ENCODE results near the gene PRKACB.

Gene PRKACB

DNA sequence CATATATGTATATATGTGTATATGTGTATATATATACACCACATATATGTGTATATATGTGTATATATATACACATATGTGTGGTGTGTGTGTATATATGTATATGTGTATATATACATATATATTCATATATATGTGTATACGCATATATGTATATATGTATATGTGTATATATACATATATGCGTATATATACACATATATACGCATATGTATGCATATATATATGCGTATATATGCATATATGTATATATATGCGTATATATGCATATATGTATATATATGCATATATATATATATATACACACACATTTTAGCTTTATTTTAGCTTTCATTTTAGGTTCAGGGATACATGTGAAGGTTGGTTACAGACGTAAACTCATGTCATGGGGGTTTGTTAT is 54.8 kb downstream of the PRKACB start:
- no peaks in the 10 kb centered on the region for H3K27me3 ChIP-seq (replicated peaks; ENCODE audit: insufficient read depth, low read length)
- no peak overlapping the region for H3K9ac ChIP-seq (ENCODE audit: low read length)
- no peaks in the 10 kb centered on the region for H3K9me2 ChIP-seq (replicated peaks; ENCODE audit: insufficient read depth, low read length)
- H3K9me3 ChIP-seq (replicated peaks; ENCODE audit: insufficient read depth, low read length) = no peaks in the 10 kb centered on the region
- H3K4me1 ChIP-seq (ENCODE audit: low read length) = no peaks in the 10 kb centered on the region
- no peak for TF ChIP-seq EZH2 (optimal IDR thresholded peaks at IDR 0.05; ENCODE audit: low read depth, low read length)
- TF ChIP-seq EZH2phosphoT487 (IDR thresholded peaks at IDR 0.05; ENCODE audit: low read length) = no peak
- TF ChIP-seq CTCF (IDR thresholded peaks at IDR 0.05; ENCODE audit: low read length) = no peak
- no peak overlapping the region for H2AFZ ChIP-seq (ENCODE audit: low read length)
- no peak overlapping the region for H3K4me3 ChIP-seq (ENCODE audit: low read length)
- no peak overlapping the region for H3K27ac ChIP-seq (ENCODE audit: low read length)
- no peak overlapping the region for H3K4me2 ChIP-seq (ENCODE audit: low read depth, low read length)
- DNase-seq = no peak
- no peaks in the 10 kb centered on the region for H4K20me1 ChIP-seq (ENCODE audit: insufficient read depth, low read length)
- H3K36me3 ChIP-seq (replicated peaks; ENCODE audit: insufficient read depth, low read length) = no peaks in the 10 kb centered on the region
- no peaks in the 10 kb centered on the region for H3F3A ChIP-seq (ENCODE audit: insufficient read depth, low read length)
- no peaks in the 10 kb centered on the region for H3K79me2 ChIP-seq (ENCODE audit: low read length)

DNA sequence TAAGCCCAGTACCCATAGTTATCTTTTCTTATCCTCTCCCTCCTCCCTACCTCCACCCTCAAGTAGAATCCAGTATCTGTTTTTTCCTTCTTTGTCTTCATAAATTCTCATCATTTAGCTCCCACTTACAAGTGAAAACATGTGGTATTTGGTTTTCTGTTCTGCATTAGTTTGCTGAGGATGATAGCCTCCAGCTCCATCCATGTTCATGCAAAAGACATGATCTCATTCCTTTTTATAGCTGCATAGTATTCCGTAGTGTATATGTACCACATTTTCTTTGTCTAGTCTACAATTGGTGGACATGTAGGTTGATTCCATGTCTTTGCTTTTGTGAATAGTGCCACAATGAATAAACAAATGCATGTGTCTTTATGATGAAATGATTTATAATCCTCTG is 55.2 kb downstream of the PRKACB start:
- no peaks in the 10 kb centered on the region for H3K9me3 ChIP-seq (replicated peaks; ENCODE audit: insufficient read depth, low read length)
- H3K36me3 ChIP-seq (replicated peaks; ENCODE audit: insufficient read depth, low read length) = no peaks in the 10 kb centered on the region
- no peak overlapping the region for H3K27ac ChIP-seq (ENCODE audit: low read length)
- H3K9me2 ChIP-seq (replicated peaks; ENCODE audit: insufficient read depth, low read length) = no peaks in the 10 kb centered on the region
- no peak overlapping the region for H3K4me3 ChIP-seq (ENCODE audit: low read length)
- no peak overlapping the region for H3K9ac ChIP-seq (ENCODE audit: low read length)
- DNase-seq = no peak
- H2AFZ ChIP-seq (ENCODE audit: low read length) = no peak overlapping the region
- H3F3A ChIP-seq (ENCODE audit: insufficient read depth, low read length) = no peaks in the 10 kb centered on the region
- TF ChIP-seq EZH2phosphoT487 (IDR thresholded peaks at IDR 0.05; ENCODE audit: low read length) = no peak
- no peak for TF ChIP-seq CTCF (IDR thresholded peaks at IDR 0.05; ENCODE audit: low read length)
- TF ChIP-seq EZH2 (optimal IDR thresholded peaks at IDR 0.05; ENCODE audit: low read depth, low read length) = no peak
- no peaks in the 10 kb centered on the region for H3K27me3 ChIP-seq (replicated peaks; ENCODE audit: insufficient read depth, low read length)
- H3K79me2 ChIP-seq (ENCODE audit: low read length) = no peaks in the 10 kb centered on the region
- H3K4me2 ChIP-seq (ENCODE audit: low read depth, low read length) = no peak overlapping the region
- no peaks in the 10 kb centered on the region for H4K20me1 ChIP-seq (ENCODE audit: insufficient read depth, low read length)
- no peaks in the 10 kb centered on the region for H3K4me1 ChIP-seq (ENCODE audit: low read length)

DNA sequence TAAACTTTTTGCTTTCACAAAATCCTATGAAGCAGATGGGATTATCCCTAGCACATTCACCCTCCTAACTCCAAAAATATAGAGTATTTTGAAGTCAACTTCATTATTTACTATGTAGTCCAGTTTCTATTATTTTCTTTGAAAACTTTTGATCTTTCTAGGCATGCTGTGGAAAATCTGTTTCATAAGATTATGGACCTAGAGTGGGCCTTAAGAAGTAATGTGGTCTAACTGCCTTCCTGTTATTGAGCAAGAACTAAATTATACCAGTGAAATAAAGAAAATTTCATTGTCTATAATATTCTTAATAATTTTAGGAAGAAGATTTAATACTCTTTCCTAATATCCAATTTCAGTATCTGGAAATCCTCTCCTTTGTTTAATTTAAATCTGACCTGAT is 58.1 kb downstream of the PRKACB start:
- Histone ChIP-seq H3K27me3 (replicated peaks; ENCODE audit: insufficient read depth, low read length) (no peaks in the 10 kb centered on the region), H3K9ac (ENCODE audit: low read length) (no peak overlapping the region), H3K36me3 (replicated peaks; ENCODE audit: insufficient read depth, low read length) (no peaks in the 10 kb centered on the region), H3K27ac (ENCODE audit: low read length) (no peak overlapping the region), H4K20me1 (ENCODE audit: insufficient read depth, low read length) (no peaks in the 10 kb centered on the region), H3K79me2 (ENCODE audit: low read length) (no peaks in the 10 kb centered on the region), H2AFZ (ENCODE audit: low read length) (no peak overlapping the region), H3K9me2 (replicated peaks; ENCODE audit: insufficient read depth, low read length) (no peaks in the 10 kb centered on the region), H3K9me3 (replicated peaks; ENCODE audit: insufficient read depth, low read length) (no peaks in the 10 kb centered on the region), H3F3A (ENCODE audit: insufficient read depth, low read length) (no peaks in the 10 kb centered on the region), H3K4me3 (ENCODE audit: low read length) (no peak overlapping the region), H3K4me2 (ENCODE audit: low read depth, low read length) (no peak overlapping the region), H3K4me1 (ENCODE audit: low read length) (no peaks in the 10 kb centered on the region)
- no peak for TF ChIP-seq EZH2 (optimal IDR thresholded peaks at IDR 0.05; ENCODE audit: low read depth, low read length)
- TF ChIP-seq CTCF (IDR thresholded peaks at IDR 0.05; ENCODE audit: low read length) = no peak
- no peak for TF ChIP-seq EZH2phosphoT487 (IDR thresholded peaks at IDR 0.05; ENCODE audit: low read length)
- DNase-seq = no peak
